ENCODE measurements around the gene ATL2.
"Not testable (repeated sequence)": the region's sequence is repeated elsewhere in the genome, so short reads cannot be mapped to it uniquely, and the experiment has no call there.

Gene ATL2

GRCh38 chr2:38264396-38265221, 112.5 kb downstream of the ATL2 start:
- DNase-seq (ENCODE audit: low read depth, low spot score): no peak
- Histone ChIP-seq H3K9me3 (ENCODE audit: insufficient read depth, low read length) (no peaks in the 10 kb centered on the region; the same call in 1 of the 2 replicates), H3K9ac (ENCODE audit: insufficient read length, low read depth) (no peak overlapping the region), H3K4me1 (ENCODE audit: insufficient read depth, insufficient read length) (no peaks in the 10 kb centered on the region), H3K4me3 (ENCODE audit: insufficient read length, low read depth) (no peak overlapping the region), H3K27me3 (ENCODE audit: insufficient read depth, insufficient read length) (no peaks in the 10 kb centered on the region), H3K36me3 (ENCODE audit: insufficient read depth, insufficient read length, low read length) (no peaks in the 10 kb centered on the region)
- TF ChIP-seq ZNF274 (IDR thresholded peaks at IDR 0.05; ENCODE audit: low read depth, low read length) (no peak), YY1 (IDR thresholded peaks at IDR 0.05; ENCODE audit: insufficient read depth, insufficient read length) (no peak), SUZ12 (IDR thresholded peaks at IDR 0.05; ENCODE audit: extremely low read depth, insufficient read depth, insufficient read length) (no peak)

DNA sequence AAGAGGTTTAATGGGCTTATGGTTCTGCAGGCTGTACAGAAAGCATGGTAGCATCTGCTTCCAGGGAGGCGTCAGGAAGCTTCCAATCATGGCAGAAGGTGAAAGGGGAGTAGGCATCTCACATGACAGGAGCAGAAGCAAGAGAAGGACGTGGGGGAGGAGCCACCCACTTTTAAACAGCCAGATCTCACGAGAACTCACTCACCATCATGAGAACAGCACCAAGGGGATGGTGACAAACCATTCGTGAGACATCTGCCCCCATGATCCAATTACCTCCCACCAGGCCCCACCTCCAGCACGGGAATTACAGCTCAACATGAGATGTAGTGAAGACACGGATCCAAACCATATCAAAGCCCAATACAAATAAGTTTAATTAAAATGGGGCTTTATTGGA, 113.8 kb downstream of the ATL2 start:
- TF ChIP-seq SUZ12 (IDR thresholded peaks at IDR 0.05; ENCODE audit: extremely low read depth, insufficient read depth, insufficient read length) (no peak), ZNF274 (IDR thresholded peaks at IDR 0.05; ENCODE audit: low read depth, low read length) (no peak), YY1 (IDR thresholded peaks at IDR 0.05; ENCODE audit: insufficient read depth, insufficient read length) (no peak)
- no peak overlapping the region for H3K4me3 ChIP-seq (ENCODE audit: insufficient read length, low read depth)
- no peaks in the 10 kb centered on the region for H3K4me1 ChIP-seq (ENCODE audit: insufficient read depth, insufficient read length)
- H3K9me3 ChIP-seq (ENCODE audit: insufficient read depth, low read length): no peaks in the 10 kb centered on the region; the same call in 1 of the 2 replicates
- H3K36me3 ChIP-seq (ENCODE audit: insufficient read depth, insufficient read length, low read length): no peaks in the 10 kb centered on the region
- no peak for DNase-seq (ENCODE audit: low read depth, low spot score)
- H3K9ac ChIP-seq (ENCODE audit: insufficient read length, low read depth): no peak overlapping the region
- no peaks in the 10 kb centered on the region for H3K27me3 ChIP-seq (ENCODE audit: insufficient read depth, insufficient read length)

DNA sequence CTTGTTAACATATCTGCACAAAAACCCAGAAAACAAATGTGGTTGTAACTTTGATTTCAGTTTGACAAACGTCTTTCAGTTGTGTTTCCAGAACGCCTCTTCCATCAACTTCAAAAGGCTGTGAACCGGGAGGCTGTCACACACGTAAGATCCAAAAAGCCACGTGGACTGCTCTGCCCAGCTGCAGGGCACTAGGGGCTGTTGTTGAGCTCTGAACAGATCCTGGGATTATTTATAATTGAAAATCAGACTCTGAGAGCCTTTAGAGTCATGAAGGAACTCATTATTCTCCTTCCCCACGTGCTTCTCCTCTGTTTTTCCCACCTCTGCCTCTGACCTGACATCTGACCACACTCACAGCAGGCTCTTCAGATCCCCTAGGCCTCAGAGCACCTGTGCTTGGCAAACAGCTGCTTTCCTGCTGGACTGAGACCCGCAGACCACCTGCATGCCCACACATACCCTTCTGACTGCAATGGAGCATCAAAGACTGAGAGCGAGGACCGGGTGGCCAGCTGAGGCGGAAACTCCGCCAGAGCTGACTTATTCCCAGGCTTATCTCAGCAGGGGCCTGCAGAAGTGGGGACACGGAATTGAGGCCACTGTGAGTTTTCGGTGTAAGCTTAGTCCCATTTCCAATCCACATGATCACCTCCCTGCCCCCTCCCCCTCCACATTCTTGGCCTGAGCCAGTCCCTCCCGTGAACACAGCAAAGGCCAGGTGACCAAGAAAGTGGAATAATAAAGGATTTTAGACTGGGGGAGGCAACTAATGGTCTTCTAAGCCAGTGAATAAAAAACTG, 114.8 kb downstream of the ATL2 start:
- no peaks in the 10 kb centered on the region for H3K36me3 ChIP-seq (ENCODE audit: insufficient read depth, insufficient read length, low read length)
- no peak overlapping the region for H3K9ac ChIP-seq (ENCODE audit: insufficient read length, low read depth)
- no peak overlapping the region for H3K4me3 ChIP-seq (ENCODE audit: insufficient read length, low read depth)
- H3K9me3 ChIP-seq (ENCODE audit: insufficient read depth, low read length): no peaks in the 10 kb centered on the region; the same call in 1 of the 2 replicates
- no peak for TF ChIP-seq YY1 (IDR thresholded peaks at IDR 0.05; ENCODE audit: insufficient read depth, insufficient read length)
- TF ChIP-seq SUZ12 (IDR thresholded peaks at IDR 0.05; ENCODE audit: extremely low read depth, insufficient read depth, insufficient read length): no peak
- no peaks in the 10 kb centered on the region for H3K27me3 ChIP-seq (ENCODE audit: insufficient read depth, insufficient read length)
- DNase-seq (ENCODE audit: low read depth, low spot score): no peak
- H3K4me1 ChIP-seq (ENCODE audit: insufficient read depth, insufficient read length): no peaks in the 10 kb centered on the region

DNA sequence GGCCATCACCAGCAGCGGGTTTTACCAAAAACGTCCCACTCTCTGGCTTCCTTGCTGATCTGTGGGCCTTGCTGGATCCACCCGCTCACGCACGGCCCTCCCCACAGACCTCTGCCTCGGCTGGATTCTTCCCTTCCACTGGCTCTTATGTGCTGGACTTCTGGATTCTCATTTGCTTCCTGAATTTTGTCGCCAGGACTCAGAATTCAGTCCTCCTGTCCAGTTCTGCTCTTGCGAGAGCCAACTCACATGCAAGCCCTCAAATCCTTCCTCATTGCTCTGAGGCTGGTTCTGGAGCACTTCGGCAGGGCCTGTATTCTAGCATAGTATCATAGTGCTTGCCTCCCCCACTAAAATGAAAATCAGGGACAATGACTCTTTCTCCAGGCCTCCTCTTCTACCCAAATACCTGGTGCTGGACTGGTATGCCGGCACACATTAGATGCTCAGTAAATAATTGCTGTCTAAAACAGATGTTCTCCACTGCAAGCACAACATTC, 115.5 kb downstream of the ATL2 start:
- no peak for TF ChIP-seq ZNF274 (IDR thresholded peaks at IDR 0.05; ENCODE audit: low read depth, low read length)
- TF ChIP-seq SUZ12 (IDR thresholded peaks at IDR 0.05; ENCODE audit: extremely low read depth, insufficient read depth, insufficient read length): no peak
- TF ChIP-seq YY1 (IDR thresholded peaks at IDR 0.05; ENCODE audit: insufficient read depth, insufficient read length): no peak
- no peak for DNase-seq (ENCODE audit: low read depth, low spot score)
- no peaks in the 10 kb centered on the region for H3K4me1 ChIP-seq (ENCODE audit: insufficient read depth, insufficient read length)
- H3K27me3 ChIP-seq (ENCODE audit: insufficient read depth, insufficient read length): no peaks in the 10 kb centered on the region
- H3K4me3 ChIP-seq (ENCODE audit: insufficient read length, low read depth): no peak overlapping the region
- H3K36me3 ChIP-seq (ENCODE audit: insufficient read depth, insufficient read length, low read length): no peaks in the 10 kb centered on the region
- no peaks in the 10 kb centered on the region; the same call in 1 of the 2 replicates for H3K9me3 ChIP-seq (ENCODE audit: insufficient read depth, low read length)
- no peak overlapping the region for H3K9ac ChIP-seq (ENCODE audit: insufficient read length, low read depth)

- H3K4me3 ChIP-seq (ENCODE audit: insufficient read length, low read depth): no peak overlapping the region
- no peaks in the 10 kb centered on the region for H3K27me3 ChIP-seq (ENCODE audit: insufficient read depth, insufficient read length)
- TF ChIP-seq SUZ12 (IDR thresholded peaks at IDR 0.05; ENCODE audit: extremely low read depth, insufficient read depth, insufficient read length) (no peak), ZNF274 (IDR thresholded peaks at IDR 0.05; ENCODE audit: low read depth, low read length) (no peak), YY1 (IDR thresholded peaks at IDR 0.05; ENCODE audit: insufficient read depth, insufficient read length) (no peak)
- no peaks in the 10 kb centered on the region; the same call in 1 of the 2 replicates for H3K9me3 ChIP-seq (ENCODE audit: insufficient read depth, low read length)
- H3K36me3 ChIP-seq (ENCODE audit: insufficient read depth, insufficient read length, low read length): no peaks in the 10 kb centered on the region
- DNase-seq (ENCODE audit: low read depth, low spot score): no peak
- no peaks in the 10 kb centered on the region for H3K4me1 ChIP-seq (ENCODE audit: insufficient read depth, insufficient read length)
- H3K9ac ChIP-seq (ENCODE audit: insufficient read length, low read depth): no peak overlapping the region
These were observed 116.1 kb downstream of the ATL2 start for GRCh38 chr2:38260972-38261371.

DNA sequence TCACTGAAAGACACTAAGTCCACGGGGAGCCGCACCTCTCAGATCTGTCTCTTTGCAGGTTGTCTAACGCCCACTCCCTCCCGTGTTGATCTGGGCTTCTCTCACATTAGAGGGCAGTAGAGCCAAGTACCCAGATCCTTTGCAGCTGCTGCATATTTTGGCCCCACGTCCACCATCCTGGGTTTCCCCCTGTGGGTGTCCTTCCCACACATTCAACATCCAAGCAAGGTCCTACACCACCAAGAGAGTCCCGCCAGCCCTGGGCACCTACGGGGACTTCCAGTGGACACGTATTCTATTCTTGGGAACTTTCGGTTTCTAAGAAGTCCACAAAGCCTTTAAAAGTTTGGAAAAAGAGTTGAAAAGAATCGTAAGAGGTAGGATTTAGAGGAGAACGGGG, 116.6 kb downstream of the ATL2 start:
- H3K9ac ChIP-seq (ENCODE audit: insufficient read length, low read depth): no peak overlapping the region
- DNase-seq (ENCODE audit: low read depth, low spot score): no peak
- no peaks in the 10 kb centered on the region for H3K4me1 ChIP-seq (ENCODE audit: insufficient read depth, insufficient read length)
- no peaks in the 10 kb centered on the region; the same call in 1 of the 2 replicates for H3K9me3 ChIP-seq (ENCODE audit: insufficient read depth, low read length)
- TF ChIP-seq SUZ12 (IDR thresholded peaks at IDR 0.05; ENCODE audit: extremely low read depth, insufficient read depth, insufficient read length): no peak
- H3K4me3 ChIP-seq (ENCODE audit: insufficient read length, low read depth): no peak overlapping the region
- no peaks in the 10 kb centered on the region for H3K27me3 ChIP-seq (ENCODE audit: insufficient read depth, insufficient read length)
- H3K36me3 ChIP-seq (ENCODE audit: insufficient read depth, insufficient read length, low read length): no peaks in the 10 kb centered on the region

DNA sequence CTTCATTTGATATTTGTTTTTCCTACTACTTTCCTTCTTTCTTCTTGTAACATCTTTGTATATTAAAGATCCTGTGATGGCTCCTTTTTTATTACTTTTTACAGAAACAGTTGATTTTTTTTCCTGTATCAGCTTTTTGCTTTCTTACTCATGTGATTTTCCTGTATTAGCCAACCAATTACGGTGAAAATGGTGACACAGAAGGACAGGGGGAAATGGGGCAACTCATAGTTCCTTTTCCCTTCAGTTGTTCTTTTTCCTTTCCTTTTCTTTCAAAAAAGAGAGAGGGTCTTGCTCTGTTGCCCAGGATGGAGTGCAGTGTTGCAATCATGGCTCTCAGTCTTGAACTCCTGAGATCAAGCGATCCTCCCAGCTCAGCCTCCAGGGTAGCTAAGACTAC, 117.8 kb downstream of the ATL2 start:
- Histone ChIP-seq H3K4me1 (ENCODE audit: insufficient read depth, insufficient read length) (no peaks in the 10 kb centered on the region), H3K27me3 (ENCODE audit: insufficient read depth, insufficient read length) (no peaks in the 10 kb centered on the region), H3K4me3 (ENCODE audit: insufficient read length, low read depth) (no peak overlapping the region), H3K36me3 (ENCODE audit: insufficient read depth, insufficient read length, low read length) (no peaks in the 10 kb centered on the region), H3K9me3 (ENCODE audit: insufficient read depth, low read length) (no peaks in the 10 kb centered on the region; the same call in 1 of the 2 replicates), H3K9ac (ENCODE audit: insufficient read length, low read depth) (no peak overlapping the region)
- DNase-seq (ENCODE audit: low read depth, low spot score): no peak
- TF ChIP-seq YY1 (IDR thresholded peaks at IDR 0.05; ENCODE audit: insufficient read depth, insufficient read length): no peak
- no peak for TF ChIP-seq ZNF274 (IDR thresholded peaks at IDR 0.05; ENCODE audit: low read depth, low read length)
- no peak for TF ChIP-seq SUZ12 (IDR thresholded peaks at IDR 0.05; ENCODE audit: extremely low read depth, insufficient read depth, insufficient read length)

DNA sequence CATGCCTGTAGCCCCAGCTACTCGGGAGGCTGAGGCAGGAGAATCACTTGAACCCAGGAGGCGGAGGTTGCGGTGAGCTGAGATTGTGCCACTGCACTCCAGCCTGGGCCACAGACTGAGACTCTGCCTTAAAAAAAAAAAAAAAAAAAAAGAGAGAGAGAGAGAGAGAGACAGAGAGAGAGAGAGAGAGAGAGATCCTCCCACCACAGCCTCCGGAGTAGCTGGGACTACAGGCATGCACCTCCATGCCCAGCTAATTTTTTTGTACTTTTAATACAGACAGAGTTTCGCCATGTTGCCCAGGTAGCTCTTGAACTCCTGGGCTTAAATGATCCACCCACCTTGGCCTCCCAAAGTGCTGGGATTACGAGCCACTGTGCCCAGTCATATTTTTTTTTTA, 119.4 kb downstream of the ATL2 start:
- not testable (repeated sequence) for H3K9ac ChIP-seq (ENCODE audit: insufficient read length, low read depth); H3K36me3 ChIP-seq (ENCODE audit: insufficient read depth, insufficient read length, low read length); H3K4me1 ChIP-seq (ENCODE audit: insufficient read depth, insufficient read length); DNase-seq (ENCODE audit: low read depth, low spot score); H3K4me3 ChIP-seq (ENCODE audit: insufficient read length, low read depth); H3K9me3 ChIP-seq (ENCODE audit: insufficient read depth, low read length); H3K27me3 ChIP-seq (ENCODE audit: insufficient read depth, insufficient read length)

Data from NT2/D1 (cell line).